MG63 (cell line): ENCODE measurements around the gene RASSF4. TPM values are rescaled to one million over a fixed set of nuclear protein-coding genes. Genes with fewer than 3 reads are reported as not detected.

Source experiments
- DNase-seq: peaks from one replicate; pipeline ENCODE4 v3.0.0-alpha.2; 2020
- H3K27me3 ChIP-seq: fragments of 250-450 bp; sonication (Bioruptor Pico); 2 replicates; pipeline ENCODE4 v1.5.1; 2020; ENCODE audit warnings: mild to moderate bottlenecking, moderate library complexity
- H3K36me3 ChIP-seq: fragments of 250-450 bp; sonication (Bioruptor Pico); 2 replicates; pipeline ENCODE4 v1.5.1; 2020; ENCODE audit warnings: mild to moderate bottlenecking, moderate library complexity
- H3K4me3 ChIP-seq: fragments of 250-450 bp; sonication (Bioruptor Pico); 2 replicates; pipeline ENCODE4 v1.5.1; 2020; ENCODE audit warnings: mild to moderate bottlenecking, moderate library complexity
- H3K9me3 ChIP-seq: fragments of 250-450 bp; sonication (Bioruptor Pico); 2 replicates; pipeline ENCODE4 v1.5.1; 2020; ENCODE audit warnings: mild to moderate bottlenecking, moderate library complexity
- total RNA-seq: library from RNA; depleted of rRNA; stranded (reverse); fragments of >200 nt; shearing (Covaris generic); gene quantifications from 2 replicates; pipeline ENCODE4 v1.2.3, GENCODE V29; 2014; ENCODE audit warnings: low replicate concordance

The RASSF4 gene
- total RNA-seq, 1 experiment from 2014 or later: 0.26 TPM

- peak; percentile 30 for DNase-seq
- Histone ChIP-seq H3K36me3 (no peaks in the 10 kb centered on the region), H3K4me3 (no peak overlapping the region), H3K9me3 (no peaks in the 10 kb centered on the region), H3K27me3 (no peaks in the 10 kb centered on the region)
These were observed 16.1 kb downstream of the RASSF4 start for GRCh38 chr10:44975431-44976331.

- Histone ChIP-seq H3K27me3 (no peaks in the 10 kb centered on the region), H3K9me3 (no peaks in the 10 kb centered on the region), H3K36me3 (no peaks in the 10 kb centered on the region), H3K4me3 (no peak overlapping the region)
- DNase-seq: no peak
These were observed 17.0 kb downstream of the RASSF4 start for GRCh38 chr10:44976352-44977198.

DNA sequence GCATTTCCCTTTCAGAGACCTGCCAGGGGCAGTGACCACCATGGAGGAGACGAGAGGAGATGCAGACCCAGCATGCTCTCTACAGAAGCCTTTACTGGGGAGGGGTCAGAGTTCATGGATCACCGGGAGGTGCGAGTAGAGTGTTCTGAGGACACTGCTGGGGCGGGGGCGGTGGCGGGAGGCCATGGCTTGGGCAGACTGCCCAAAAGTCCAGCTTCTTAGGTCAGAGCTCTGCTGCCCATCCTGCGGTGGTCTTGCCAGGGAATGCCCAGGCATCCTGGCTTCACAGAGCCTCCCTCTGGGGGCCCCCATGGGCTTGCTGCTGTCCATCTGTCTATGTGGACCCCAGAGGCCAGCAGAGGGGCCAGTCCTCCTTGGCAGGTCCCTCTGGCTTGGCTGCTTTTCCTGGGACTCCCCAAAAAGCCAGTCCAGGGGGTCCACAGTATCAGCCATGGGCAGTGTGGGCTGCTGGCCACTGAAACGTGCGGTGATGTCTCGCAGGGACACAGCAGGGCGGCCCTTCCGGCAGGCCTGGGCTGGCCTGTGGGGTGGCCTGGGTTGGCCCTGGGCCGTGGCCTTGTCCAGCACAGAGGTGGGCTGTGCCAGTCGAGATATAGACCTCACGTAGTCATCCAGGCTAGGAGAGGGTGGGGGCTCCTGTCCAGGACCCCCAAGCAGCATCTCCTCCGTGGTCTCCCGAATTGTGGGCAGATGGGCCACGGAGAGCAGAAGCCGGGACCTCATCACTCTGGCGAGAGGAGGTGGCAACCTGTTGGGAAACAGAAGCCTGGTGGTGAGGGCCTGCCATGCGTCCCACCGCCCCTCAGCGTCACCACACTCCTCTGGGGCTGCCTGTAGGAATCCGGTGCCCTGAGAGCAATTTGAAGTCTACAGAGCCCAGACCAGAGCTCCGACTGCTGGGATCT lies 17.9 kb downstream of the RASSF4 start:
- Histone ChIP-seq H3K9me3 (no peaks in the 10 kb centered on the region), H3K36me3 (no peaks in the 10 kb centered on the region), H3K4me3 (peak overlapping the region; percentile 30; the same call in 1 of the 2 replicates), H3K27me3 (no peaks in the 10 kb centered on the region)
- DNase-seq: no peak

GRCh38 chr10:44978213-44978569 lies 18.6 kb downstream of the RASSF4 start:
- H3K27me3 ChIP-seq: no peaks in the 10 kb centered on the region
- DNase-seq: no peak
- H3K36me3 ChIP-seq: no peaks in the 10 kb centered on the region
- H3K9me3 ChIP-seq: no peaks in the 10 kb centered on the region
- H3K4me3 ChIP-seq: peak overlapping the region; percentile 30

- Histone ChIP-seq H3K27me3 (no peaks in the 10 kb centered on the region), H3K9me3 (no peaks in the 10 kb centered on the region), H3K4me3 (peak within 1 kb of the TSS; percentile 30), H3K36me3 (no peaks in the 10 kb centered on the region)
- peak; percentile 89 for DNase-seq
These were observed 19.1 kb downstream of the RASSF4 start, which contains the start of gene DEPP1 for GRCh38 chr10:44978570-44979280. DEPP1 (minus strand) TSS chr10:44978809; CDS start chr10:44978030, 779 bp downstream.

DNA sequence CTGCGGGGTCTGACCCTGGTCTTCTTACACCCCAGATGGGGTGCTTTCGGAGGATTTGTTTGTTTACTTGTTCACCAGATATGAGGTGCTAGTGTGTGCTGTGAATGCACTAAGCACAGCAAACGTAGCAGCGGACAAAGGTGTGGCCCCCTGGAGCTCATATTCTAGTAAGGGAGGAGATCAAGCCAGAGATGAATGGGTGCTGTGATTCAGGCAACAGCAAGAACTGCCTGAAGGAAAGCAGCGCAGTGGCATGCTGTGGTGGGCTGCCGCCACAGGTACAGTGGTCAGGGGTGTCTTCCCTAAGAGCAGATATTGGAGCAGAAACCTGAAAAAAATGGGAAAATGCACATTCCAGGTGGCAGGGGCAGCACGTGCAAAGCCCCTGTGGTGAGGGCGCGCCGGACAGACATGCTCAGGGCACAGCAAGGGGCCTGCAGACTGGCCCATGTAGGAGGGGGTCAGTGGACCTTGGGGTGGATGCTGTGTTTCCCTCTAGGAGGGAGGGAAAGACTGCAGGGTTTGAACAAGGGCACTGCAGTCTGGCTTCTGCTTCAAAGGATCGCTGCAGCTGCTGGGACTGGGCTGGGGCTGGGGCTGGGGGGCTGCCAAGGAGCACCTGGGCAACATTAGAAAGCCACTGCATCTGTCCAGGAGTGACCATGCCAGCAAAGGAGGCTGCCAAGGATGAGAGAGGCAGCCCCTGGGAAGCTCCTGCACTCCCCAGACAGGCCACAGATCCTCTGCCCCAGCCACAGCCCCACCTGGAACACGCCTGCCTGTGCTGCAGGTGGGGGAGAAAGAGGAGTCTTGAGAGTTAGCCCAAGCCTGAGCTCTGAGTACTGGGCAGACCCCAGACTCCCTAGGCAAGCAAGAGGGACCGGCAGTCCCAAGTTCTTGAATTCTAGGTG lies 19.9 kb downstream of the RASSF4 start:
- Histone ChIP-seq H3K36me3 (no peaks in the 10 kb centered on the region), H3K4me3 (no peak overlapping the region), H3K27me3 (no peaks in the 10 kb centered on the region), H3K9me3 (no peaks in the 10 kb centered on the region)
- DNase-seq: no peak

DNA sequence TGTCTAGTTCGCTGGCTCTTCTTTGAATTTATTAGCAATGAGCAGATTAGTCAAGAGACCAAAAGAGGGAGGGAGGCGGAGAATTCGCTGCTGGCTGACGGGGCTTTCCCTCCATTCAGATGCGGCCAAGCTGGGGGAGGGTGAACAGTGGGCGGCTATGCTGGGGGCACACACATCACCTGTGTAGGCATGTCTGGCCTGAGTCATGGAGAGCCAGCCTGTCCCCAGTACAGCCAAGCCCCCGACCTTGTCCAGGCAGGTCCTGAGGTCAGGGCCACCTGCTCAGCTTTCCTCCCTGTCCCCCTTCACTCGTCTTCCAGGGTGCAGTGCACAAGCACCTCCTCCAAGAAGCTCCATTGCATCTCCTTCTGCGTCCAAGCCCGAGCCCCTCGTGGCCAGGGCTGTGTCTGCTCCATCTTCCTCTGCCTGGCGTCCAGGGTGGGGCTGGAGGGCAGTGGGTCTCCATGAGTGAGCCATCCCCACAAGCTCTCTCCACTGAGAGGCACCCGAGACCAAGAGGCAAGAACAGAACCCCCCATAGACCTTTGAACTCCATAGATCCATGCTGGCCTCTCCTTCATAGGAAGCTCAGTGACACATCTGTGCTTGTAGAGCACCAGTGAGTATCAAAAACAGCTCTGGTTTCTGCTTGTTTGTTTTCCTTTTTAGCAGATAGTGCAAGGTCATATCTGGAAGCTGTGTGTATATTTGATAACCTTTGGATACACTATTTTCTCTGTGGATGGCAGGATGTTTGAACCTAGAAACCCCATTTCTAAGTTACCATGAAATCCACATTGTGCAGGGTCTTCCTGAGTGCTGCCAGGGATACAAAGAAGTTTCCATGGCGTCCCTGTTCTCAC lies 20.9 kb downstream of the RASSF4 start:
- no peak for DNase-seq
- Histone ChIP-seq H3K27me3 (no peaks in the 10 kb centered on the region), H3K9me3 (no peaks in the 10 kb centered on the region), H3K4me3 (no peak overlapping the region), H3K36me3 (no peaks in the 10 kb centered on the region)

GRCh38 chr10:44981172-44982113 lies 21.8 kb downstream of the RASSF4 start:
- no peak overlapping the region for H3K4me3 ChIP-seq
- no peaks in the 10 kb centered on the region for H3K36me3 ChIP-seq
- H3K9me3 ChIP-seq: no peaks in the 10 kb centered on the region
- DNase-seq: peak; percentile 91
- H3K27me3 ChIP-seq: no peaks in the 10 kb centered on the region

- no peaks in the 10 kb centered on the region for H3K36me3 ChIP-seq
- DNase-seq: peak; percentile 23
- H3K27me3 ChIP-seq: no peaks in the 10 kb centered on the region
- no peaks in the 10 kb centered on the region for H3K9me3 ChIP-seq
- H3K4me3 ChIP-seq: no peak overlapping the region
These were observed 22.5 kb downstream of the RASSF4 start for GRCh38 chr10:44982114-44982460.

- Histone ChIP-seq H3K36me3 (no peaks in the 10 kb centered on the region), H3K9me3 (no peaks in the 10 kb centered on the region), H3K4me3 (no peak overlapping the region), H3K27me3 (no peaks in the 10 kb centered on the region)
- DNase-seq: no peak
These were observed 22.9 kb downstream of the RASSF4 start for GRCh38 chr10:44982496-44982895.

GRCh38 chr10:44983066-44983894 lies 23.7 kb downstream of the RASSF4 start:
- Histone ChIP-seq H3K9me3 (no peaks in the 10 kb centered on the region), H3K36me3 (no peaks in the 10 kb centered on the region), H3K27me3 (no peaks in the 10 kb centered on the region), H3K4me3 (no peak overlapping the region)
- no peak for DNase-seq

GRCh38 chr10:44983895-44984278 lies 24.3 kb downstream of the RASSF4 start:
- H3K36me3 ChIP-seq: no peaks in the 10 kb centered on the region

DNA sequence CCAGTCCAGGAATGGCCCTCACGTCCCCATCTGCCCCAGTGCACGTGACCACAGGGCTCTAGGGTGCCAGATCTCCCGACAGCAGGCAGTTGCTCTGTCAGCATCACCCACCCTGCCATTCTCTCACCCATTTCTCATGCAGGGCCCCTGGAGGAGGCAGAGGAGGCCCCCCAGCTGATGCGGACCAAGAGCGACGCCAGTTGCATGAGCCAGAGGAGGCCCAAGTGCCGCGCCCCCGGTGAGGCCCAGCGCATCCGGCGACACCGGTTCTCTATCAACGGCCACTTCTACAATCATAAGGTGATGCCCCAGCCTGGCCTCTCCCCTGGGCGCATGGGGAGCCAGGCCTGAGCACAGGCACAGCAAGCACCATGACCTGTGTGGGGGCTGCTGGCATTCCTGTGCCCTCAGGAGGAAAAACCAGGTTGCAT lies 25.1 kb downstream of the RASSF4 start:
- no peak for DNase-seq
- no peaks in the 10 kb centered on the region for H3K36me3 ChIP-seq
- H3K4me3 ChIP-seq: no peak overlapping the region
- no peaks in the 10 kb centered on the region for H3K27me3 ChIP-seq
- no peaks in the 10 kb centered on the region for H3K9me3 ChIP-seq

More at GRCh38 chr10:44983895-44984278, 24.3 kb downstream of the RASSF4 start:
- H3K9me3 ChIP-seq: no peaks in the 10 kb centered on the region
- no peak for DNase-seq
- no peaks in the 10 kb centered on the region for H3K27me3 ChIP-seq
- H3K4me3 ChIP-seq: no peak overlapping the region
